H1 (cell line): Measurements from ENCODE around the gene KIDINS220. TPM values are rescaled to one million over a fixed set of nuclear protein-coding genes. Genes with fewer than 3 reads are reported as not detected.

Experiments used
- CTCF ChIA-PET: fragments of 300-600 bp; sonication (Branson Sonifier 250); formaldehyde crosslinking; loops from one replicate; lab custom pipeline; 2021; ENCODE audit not compliant: partially characterized antibody; lab: Charles Lee
- POLR2A ChIA-PET: fragments of 300-600 bp; sonication (Branson Sonifier 250); formaldehyde crosslinking; loops from one replicate; lab custom pipeline; 2021; ENCODE audit warnings: inconsistent platforms; ENCODE audit not compliant: partially characterized antibody; lab: Charles Lee
- DNase-seq, 2 experiments: peaks; one replicate each; pipeline versions ENCODE4 v3.0.0 to v3.0.0-alpha.2; 2010 to 2022; ENCODE audit warnings: low spot score in 2 of 2, low read depth in 1 of 2, mixed read lengths in 1 of 2
- FAIRE-seq: peaks from 2 replicates; lab custom pipeline; 2011; peaks lifted over from hg19 to GRCh38; lab: Jason Lieb, UNC
- H2AFZ ChIP-seq: 2 replicates; pipeline ENCODE4 v1.8.1; 2012; ENCODE audit warnings: low read length, inconsistent platforms
- H2AK5ac ChIP-seq: 2 replicates; pipeline ENCODE4 v1.6.1; 2013; ENCODE audit warnings: low read depth, low read length
- H2BK120ac ChIP-seq: replicated peaks from 2 replicates; pipeline ENCODE3; 2013; ENCODE audit warnings: low read depth, low read length, inconsistent platforms
- H2BK12ac ChIP-seq: 2 replicates; pipeline ENCODE4 v1.6.1; 2013; ENCODE audit warnings: low read depth, low read length
- H2BK15ac ChIP-seq: 2 replicates; pipeline ENCODE4 v1.6.1; 2013; ENCODE audit warnings: low read length
- H2BK20ac ChIP-seq: 2 replicates; pipeline ENCODE4 v1.6.1; 2013; ENCODE audit warnings: low read length
- H2BK5ac ChIP-seq: 2 replicates; pipeline ENCODE4 v1.6.1; 2013; ENCODE audit warnings: low read depth, low read length
- H3K14ac ChIP-seq: 2 replicates; pipeline ENCODE4 v1.6.1; 2013; ENCODE audit warnings: inconsistent platforms; ENCODE audit not compliant: insufficient read length
- H3K18ac ChIP-seq: 2 replicates; pipeline ENCODE4 v1.6.1; 2013; ENCODE audit warnings: low read length; ENCODE audit errors: extremely low read depth
- H3K23ac ChIP-seq: 2 replicates; pipeline ENCODE4 v1.6.1; 2013; ENCODE audit warnings: inconsistent platforms; ENCODE audit not compliant: insufficient read length
- H3K23me2 ChIP-seq: 2 replicates; pipeline ENCODE4 v1.6.1; 2013; ENCODE audit warnings: low read depth, low read length
- H3K27ac ChIP-seq: 2 replicates; pipeline ENCODE4 v1.6.1; 2011; ENCODE audit warnings: low read depth, low read length, inconsistent platforms
- H3K27me3 ChIP-seq, 4 experiments: replicated peaks in 1 of 4; 1 replicate in 1 of 4; 2 replicates in 3 of 4; pipeline versions ENCODE4 v1.6.1 to v1.8.1; 2011 to 2013; ENCODE audit warnings: low read length in 3 of 4, mild to moderate bottlenecking in 3 of 4, inconsistent platforms in 2 of 4, mixed read lengths in 2 of 4, moderate library complexity in 1 of 4; ENCODE audit not compliant: control insufficient read depth in 3 of 4, insufficient read depth in 3 of 4; ENCODE audit errors: extremely low read depth in 1 of 4
- H3K36me3 ChIP-seq, 4 experiments: 2 replicates each; pipeline versions ENCODE4 v1.6.1 to v1.8.1; 2011 to 2013; ENCODE audit warnings: mild to moderate bottlenecking in 4 of 4, low read length in 3 of 4, moderate library complexity in 2 of 4, control low read depth in 1 of 4, inconsistent platforms in 1 of 4; ENCODE audit not compliant: insufficient read depth in 4 of 4, control insufficient read depth in 2 of 4
- H3K4ac ChIP-seq: replicated peaks from 2 replicates; pipeline ENCODE3; 2013; ENCODE audit warnings: low read length, low read depth, mixed read lengths, inconsistent platforms; ENCODE audit not compliant: insufficient read length
- H3K4me1 ChIP-seq, 4 experiments: replicated peaks in 1 of 4; 1 replicate in 1 of 4; 2 replicates in 3 of 4; pipeline versions ENCODE4 v1.6.1 to v1.8.1; 2011 to 2013; ENCODE audit warnings: low read length in 3 of 4, inconsistent platforms in 2 of 4, mixed read lengths in 1 of 4; ENCODE audit not compliant: insufficient read depth in 4 of 4, control insufficient read depth in 3 of 4
- H3K4me2 ChIP-seq, 2 experiments: 2 replicates each; pipeline versions ENCODE4 v1.6.1 to v1.8.1; 2011 to 2013; ENCODE audit warnings: low read depth in 2 of 2, low read length in 2 of 2, control low read depth in 1 of 2, inconsistent platforms in 1 of 2, mild to moderate bottlenecking in 1 of 2; ENCODE audit not compliant: insufficient read depth in 1 of 2
- H3K4me3 ChIP-seq, 4 experiments: fragments of 200-600, 300-600 bp in 1 of 4; sonication (generic), shearing (Covaris generic), sonication (Bioruptor Twin) in 1 of 4; 2 replicates each; pipeline versions ENCODE4 v1.5.1 to v1.8.1; 2011 to 2016; ENCODE audit warnings: low read length in 4 of 4, low read depth in 3 of 4, control low read depth in 2 of 4, inconsistent platforms in 2 of 4, mild to moderate bottlenecking in 2 of 4, mixed read lengths in 1 of 4, moderate library complexity in 1 of 4; ENCODE audit not compliant: insufficient read depth in 2 of 4; ENCODE audit errors: extremely low read depth in 1 of 4
- H3K56ac ChIP-seq: replicated peaks from 2 replicates; pipeline ENCODE3; 2013; ENCODE audit warnings: low read depth, mild to moderate bottlenecking, mixed read lengths, low read length, inconsistent platforms; ENCODE audit not compliant: insufficient read length
- H3K79me1 ChIP-seq: 2 replicates; pipeline ENCODE4 v1.6.1; 2013; ENCODE audit warnings: low read depth, low read length, control low read depth
- H3K79me2 ChIP-seq, 2 experiments: 2 replicates each; pipeline versions ENCODE4 v1.6.1 to v1.8.1; 2012 to 2013; ENCODE audit warnings: low read length in 2 of 2, mild to moderate bottlenecking in 2 of 2, inconsistent platforms in 1 of 2; ENCODE audit not compliant: insufficient read depth in 2 of 2, control insufficient read depth in 1 of 2
- H3K9ac ChIP-seq, 4 experiments: replicated peaks in 1 of 4; 1 replicate in 1 of 4; 2 replicates in 3 of 4; pipeline versions ENCODE4 v1.6.1 to v1.8.1; 2011 to 2013; ENCODE audit warnings: low read depth in 3 of 4, low read length in 3 of 4, control low read depth in 2 of 4, mild to moderate bottlenecking in 2 of 4, moderate library complexity in 2 of 4, inconsistent platforms in 1 of 4; ENCODE audit errors: extremely low read depth in 1 of 4
- H3K9me3 ChIP-seq, 2 experiments: 2 replicates each; pipeline versions ENCODE4 v1.6.1 to v1.8.1; 2012 to 2013; ENCODE audit warnings: mild to moderate bottlenecking in 2 of 2, moderate library complexity in 2 of 2, control low read depth in 1 of 2, inconsistent platforms in 1 of 2, low read depth in 1 of 2, low read length in 1 of 2, mixed read lengths in 1 of 2; ENCODE audit not compliant: insufficient read depth in 2 of 2
- H4K20me1 ChIP-seq, 2 experiments: replicated peaks in 1 of 2; 2 replicates each; pipeline versions ENCODE3 to v1.8.1; 2011 to 2013; ENCODE audit warnings: inconsistent platforms in 2 of 2, low read length in 2 of 2, mild to moderate bottlenecking in 1 of 2; ENCODE audit not compliant: insufficient read depth in 2 of 2, control insufficient read depth in 1 of 2
- H4K5ac ChIP-seq: 2 replicates; pipeline ENCODE4 v1.6.1; 2013; ENCODE audit warnings: low read length, low read depth, mixed read lengths, inconsistent platforms; ENCODE audit not compliant: insufficient read length
- H4K8ac ChIP-seq: 2 replicates; pipeline ENCODE4 v1.8.0; 2013; ENCODE audit warnings: mild to moderate bottlenecking, moderate library complexity, low read length, inconsistent platforms; ENCODE audit not compliant: insufficient read depth; ENCODE audit errors: extremely low read depth
- H4K91ac ChIP-seq: replicated peaks from 2 replicates; pipeline ENCODE3; 2013; ENCODE audit warnings: low read length, mixed read lengths, inconsistent platforms; ENCODE audit not compliant: insufficient read length
- CHD1 ChIP-seq: IDR thresholded peaks from 2 replicates; pipeline ENCODE4 v1.6.1; 2012; ENCODE audit warnings: low read depth, low read length, improper control_type of control experiment
- CREB1 ChIP-seq: IDR thresholded peaks from 2 replicates; pipeline ENCODE4 v1.6.1; 2012; ENCODE audit warnings: inconsistent platforms
- EGR1 ChIP-seq: IDR thresholded peaks from 2 replicates; pipeline ENCODE4 v1.6.1; 2011; ENCODE audit warnings: low read depth, low read length, borderline replicate concordance
- FOSL1 ChIP-seq: IDR thresholded peaks from 2 replicates; pipeline ENCODE4 v1.6.1; 2011; ENCODE audit warnings: mild to moderate bottlenecking, low read depth, low read length, moderate library complexity; ENCODE audit not compliant: insufficient read depth
- GTF2F1 ChIP-seq: IDR thresholded peaks from 2 replicates; pipeline ENCODE4 v1.6.1; 2012; ENCODE audit warnings: low read depth, low read length, improper control_type of control experiment, borderline replicate concordance
- POLR2A ChIP-seq, 2 experiments: IDR thresholded peaks; 1 replicate in 1 of 2; 2 replicates in 1 of 2; pipeline ENCODE4 v1.6.1; 2011; ENCODE audit warnings: low read depth in 2 of 2, low read length in 2 of 2, mild to moderate bottlenecking in 2 of 2; ENCODE audit errors: control extremely low read depth in 1 of 2
- POU5F1 ChIP-seq: IDR thresholded peaks from 2 replicates; pipeline ENCODE4 v1.6.1; 2011; ENCODE audit warnings: low read depth, mild to moderate bottlenecking, low read length, moderate library complexity
- RAD21 ChIP-seq, 2 experiments: IDR thresholded peaks in 1 of 2; conservative IDR thresholded peaks in 1 of 2; 2 replicates each; pipeline ENCODE4 v1.6.1; 2011; ENCODE audit warnings: low read depth in 2 of 2, low read length in 2 of 2, improper control_type of control experiment in 1 of 2, inconsistent platforms in 1 of 2, mild to moderate bottlenecking in 1 of 2, moderate library complexity in 1 of 2
- SP4 ChIP-seq: IDR thresholded peaks from 2 replicates; pipeline ENCODE4 v1.6.1; 2012; ENCODE audit warnings: low read length, inconsistent platforms
- WGBS, 2 experiments: shearing (Covaris generic) in 1 of 2; methylation state at CpG; one replicate each; pipeline versions ENCODE4 v1.1.6 to v1.1.7; 2013 to 2015; ENCODE audit warnings: low lambda C conversion rate in 2 of 2, mixed read lengths in 2 of 2, inconsistent platforms in 1 of 2, low coverage in 1 of 2, missing lambda C conversion rate in 1 of 2; ENCODE audit not compliant: insufficient replicate concordance in 2 of 2, insufficient coverage in 1 of 2, insufficient read length in 1 of 2; ENCODE audit errors: extremely low coverage in 1 of 2, missing lambda C conversion rate in 1 of 2; 5-methylcytosine and 5-hydroxymethylcytosine counted together
- polyA plus RNA-seq, 7 experiments: library from polyadenylated mRNA; depleted of rRNA in 3 of 7; stranded (reverse) in 5 of 7; unstranded in 2 of 7; fragments of >200 nt in 5 of 7; fragments of 200-250 nt in 2 of 7; gene quantifications; 1 replicate in 5 of 7; 2 replicates in 1 of 7; 4 replicates in 1 of 7; pipeline versions ENCODE4 v1.2.1 to v1.2.3, GENCODE V29; 2011 to 2013; ENCODE audit warnings: missing spikeins in 2 of 7, mixed read lengths in 2 of 7
- total RNA-seq: library from RNA; stranded (reverse); fragmentation: NEBNext Ultra II Directional; extraction: Animal tissue kit (Norgen Biotek cat#: 25700); gene quantifications from 2 replicates; pipeline ENCODE4 v1.2.1, GENCODE V29; 2021

Gene KIDINS220
- total and polyA plus RNA-seq, 2 of the 8 experiments (the other 6 are each of a cell fraction or from before 2014, with no cell fraction given): 21.2 to 27.1 TPM

GRCh38 chr2:8851811-8852560, 14.6 kb upstream of the KIDINS220 start:
- no peak overlapping the region for H2BK15ac ChIP-seq
- H3K79me1 ChIP-seq: no peaks in the 10 kb centered on the region
- POLR2A ChIA-PET: no interaction called here
- H3K36me3 ChIP-seq: no peaks in the 10 kb centered on the region
- no peak overlapping the region for H3K56ac ChIP-seq
- H3K23ac ChIP-seq: no peak overlapping the region
- H4K91ac ChIP-seq: no peak overlapping the region
- H3K23me2 ChIP-seq: no peaks in the 10 kb centered on the region
- H3K9me3 ChIP-seq: no peaks in the 10 kb centered on the region
- FAIRE-seq: no peak
- CTCF ChIA-PET: interaction anchor here (0.6 to 1.5 kb wide), 5 partner anchors 10 to 291 kb away, joined by 3 to 6 read pairs (median 4); no protein-coding TSS in a partner anchor
- no peak for DNase-seq
- H2AFZ ChIP-seq: no peak overlapping the region
- H3K4me3 ChIP-seq: no peak overlapping the region
- H4K8ac ChIP-seq: no peak overlapping the region
- H3K18ac ChIP-seq: no peak overlapping the region
- no peaks in the 10 kb centered on the region for H3K27me3 ChIP-seq
- no peak overlapping the region for H3K4ac ChIP-seq
- no peak overlapping the region for H3K4me2 ChIP-seq
- no peak overlapping the region for H2BK12ac ChIP-seq
- H4K20me1 ChIP-seq: no peaks in the 10 kb centered on the region
- H4K5ac ChIP-seq: no peak overlapping the region
- H3K9ac ChIP-seq: no peak overlapping the region
- H3K14ac ChIP-seq: no peak overlapping the region
- no peak overlapping the region for H2BK120ac ChIP-seq
- H3K27ac ChIP-seq: no peak overlapping the region
- no peak overlapping the region for H2BK20ac ChIP-seq
- TF ChIP-seq FOSL1 (no peak), EGR1 (no peak), RAD21 (IDR thresholded peaks at IDR 0.05 in 1 of 2, conservative IDR thresholded peaks at IDR 0.05 in 1 of 2; ENCODE audit: low read depth in 2 of 2, low read length in 2 of 2) (no peak), POLR2A (IDR thresholded peaks at IDR 0.05; ENCODE audit: control extremely low read depth in 1 of 2, low read depth in 2 of 2, low read length in 2 of 2) (no peak), SP4 (no peak), POU5F1 (no peak), CREB1 (no peak), CHD1 (no peak), GTF2F1 (no peak)
- no peaks in the 10 kb centered on the region for H3K79me2 ChIP-seq
- H3K4me1 ChIP-seq: peaks cover 0 to 4% (median under 1%) of the 10 kb centered on the region in 4 experiments; a peak in 2 of 7 replicates
- no peak overlapping the region for H2AK5ac ChIP-seq
- 89% methylated on average over 10 of the region's 10 CpGs; no CpG with 5 or more reads in 1 of the 2 experiments for WGBS, 2 experiments
- H2BK5ac ChIP-seq: no peak overlapping the region
